Measurements from ENCODE around the gene FAAP20. TPM values are rescaled to one million over a fixed set of nuclear protein-coding genes. Genes with fewer than 3 reads are reported as not detected.

The FAAP20 gene
- total RNA-seq, 4 donors from 2014 or later, result 42.2 to 82.2 (median 50.2) TPM

- Histone ChIP-seq H3K27ac (peak overlapping the region; percentile 53 to 80 (median 76)), H3K27me3 (no peaks in the 10 kb centered on the region), H3K9me3 (no peaks in the 10 kb centered on the region), H3K4me1 (peaks cover 15 to 38% of the 10 kb centered on the region in 2 donors), H3K4me3 (replicated peaks in 1 of 3) (no peak overlapping the region), H3K36me3 (no peaks in the 10 kb centered on the region)
- TF ChIP-seq CTCF (IDR thresholded peaks at IDR 0.05), result no peak
- TF ChIP-seq POLR2A (IDR thresholded peaks at IDR 0.05), result no peak
- DNase-seq, result peak; percentile 40 to 47
- intact Hi-C loops (cut with DNase I), result loop anchor here (10.0 kb wide), 1 partner anchor 326 kb away; the partner anchor contains the start of gene PANK4
- WGBS, 2 donors, result 65 to 79% methylated on average over 4 to 11 of the region's 11 CpGs
Observed at GRCh38 chr1:2198571-2198970, 4.0 kb upstream of the FAAP20 start.

DNA sequence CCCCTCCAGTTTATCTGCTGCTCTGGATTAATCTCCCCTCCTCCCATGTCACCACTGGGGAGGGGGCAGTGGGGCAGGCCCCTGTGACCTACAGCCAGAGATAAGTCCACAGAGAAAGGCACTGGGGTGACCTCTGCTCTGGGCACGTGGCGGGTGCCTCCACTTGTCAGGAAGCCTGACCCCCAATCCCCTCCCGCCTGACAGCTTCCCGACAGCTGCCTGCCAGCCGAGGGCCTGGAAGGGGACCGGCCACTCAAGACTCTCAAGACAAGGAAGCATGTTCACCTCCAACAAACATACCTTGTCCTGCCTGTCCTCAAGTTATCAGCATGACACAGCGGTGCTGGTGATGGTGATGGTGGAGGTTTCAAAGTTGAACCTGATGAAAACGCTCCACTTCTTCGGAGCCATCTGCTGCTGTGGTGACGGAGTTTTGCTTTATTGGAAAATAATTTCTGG lies 3.2 kb upstream of the FAAP20 start:
- no peaks in the 10 kb centered on the region for H3K36me3 ChIP-seq
- TF ChIP-seq CTCF (IDR thresholded peaks at IDR 0.05) (no peak), POLR2A (IDR thresholded peaks at IDR 0.05) (no peak)
- DNase-seq, result no peak
- no peak overlapping the region for H3K27ac ChIP-seq
- intact Hi-C loops (cut with DNase I), result loop anchor here (10.0 kb wide), 1 partner anchor 327 kb away; the partner anchor contains the start of gene PANK4
- no peak overlapping the region for H3K4me3 ChIP-seq (replicated peaks in 1 of 3)
- WGBS, 2 donors, result 77 to 78% methylated on average over 8 to 9 of the region's 10 CpGs
- H3K4me1 ChIP-seq, result peaks cover 24 to 45% of the 10 kb centered on the region in 2 donors
- no peaks in the 10 kb centered on the region for H3K9me3 ChIP-seq
- H3K27me3 ChIP-seq, result no peaks in the 10 kb centered on the region

- TF ChIP-seq POLR2A (IDR thresholded peaks at IDR 0.05) (no peak), CTCF (IDR thresholded peaks at IDR 0.05) (no peak)
- Histone ChIP-seq H3K36me3 (no peaks in the 10 kb centered on the region), H3K4me3 (replicated peaks in 1 of 3) (no peak overlapping the region), H3K27ac (no peak overlapping the region), H3K4me1 (peaks cover 30 to 52% of the 10 kb centered on the region in 2 donors), H3K27me3 (no peaks in the 10 kb centered on the region), H3K9me3 (no peaks in the 10 kb centered on the region)
- intact Hi-C loops (cut with DNase I), result loop anchor here (10.0 kb wide), 1 partner anchor 328 kb away; the partner anchor contains the start of gene PANK4
- WGBS, 2 donors, result 73 to 80% methylated on average over 5 of the region's 17 CpGs
- no peak for DNase-seq
Observed at GRCh38 chr1:2196901-2197638, 2.5 kb upstream of the FAAP20 start.

DNA sequence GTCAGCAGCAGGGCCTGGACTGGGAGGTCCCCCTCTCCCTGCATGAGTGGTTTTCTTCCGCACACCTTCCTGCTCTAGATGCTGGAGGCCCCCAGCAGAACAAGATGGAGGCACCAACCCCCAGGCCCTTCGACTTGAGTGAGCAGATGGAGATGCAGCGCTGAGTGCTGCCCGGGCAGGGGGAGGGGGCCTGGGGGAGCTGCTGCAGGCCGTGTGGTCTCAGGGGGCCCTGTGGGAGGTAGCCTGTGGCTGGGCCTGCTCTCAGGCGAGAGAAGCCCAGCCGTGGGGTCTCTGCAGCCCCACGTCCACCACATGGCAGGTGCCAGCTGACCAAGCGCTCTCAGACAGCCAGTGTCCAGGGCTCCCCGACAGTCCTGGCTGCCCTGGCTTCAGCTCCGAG lies 1.2 kb upstream of the FAAP20 start:
- intact Hi-C loops (cut with DNase I), result loop anchor here (2.0 to 10.0 kb wide), 2 partner anchors 187 to 329 kb away; partner anchors contain the start of gene PANK4
- H3K36me3 ChIP-seq, result no peaks in the 10 kb centered on the region
- H3K4me1 ChIP-seq, result peaks cover 41 to 65% of the 10 kb centered on the region in 2 donors
- H3K27ac ChIP-seq, result peak overlapping the region; percentile 88 to 98 (median 92)
- 58 to 100% methylated on average over 1 to 2 of the region's 11 CpGs for WGBS, 2 donors
- no peak overlapping the region for H3K4me3 ChIP-seq (replicated peaks in 1 of 3)
- TF ChIP-seq CTCF (IDR thresholded peaks at IDR 0.05) (no peak), POLR2A (IDR thresholded peaks at IDR 0.05) (no peak)
- H3K9me3 ChIP-seq, result no peaks in the 10 kb centered on the region
- no peak for DNase-seq
- H3K27me3 ChIP-seq, result no peaks in the 10 kb centered on the region
